ENCODE data around the gene FAM184B. TPM values are rescaled to one million over a fixed set of nuclear protein-coding genes. Genes with fewer than 3 reads are reported as not detected.

FAM184B gene
- total and polyA plus RNA-seq, 2 of the 4 experiments (the other 2 are of a cell fraction), result 0.07 to 0.18 TPM

- in situ Hi-C loops (cut with MboI; ENCODE audit: low sequenced_read_pairs) (no loop called here), dilution Hi-C loops (cut with HindIII; ENCODE audit: low sequenced_read_pairs, unreplicated experiment) (no loop called here), intact Hi-C loops (cut with micrococcal nuclease) (no loop called here)
- no peak overlapping the region for H2AK9ac ChIP-seq (replicated peaks; ENCODE audit: low read depth, low read length, poor library complexity)
- ATAC-seq (ENCODE audit: low read depth) (no peak), DNase-seq (no peak)
- TF ChIP-seq BHLHE40 (IDR thresholded peaks at IDR 0.05; ENCODE audit: low read depth, low read length) (no peak), MXI1 (IDR thresholded peaks at IDR 0.05; ENCODE audit: borderline replicate concordance, low read depth, low read length) (no peak), POLR2A (IDR thresholded peaks at IDR 0.05; ENCODE audit: low read depth, low read length) (no peak), RAD21 (IDR thresholded peaks at IDR 0.05; ENCODE audit: low read length) (no peak), CEBPB (IDR thresholded peaks at IDR 0.05; ENCODE audit: low read depth, low read length) (no peak), RCOR1 (IDR thresholded peaks at IDR 0.05; ENCODE audit: insufficient replicate concordance, low read length) (no peak), CHD1 (IDR thresholded peaks at IDR 0.05; ENCODE audit: low read depth, low read length) (no peak), FOS (IDR thresholded peaks at IDR 0.05; ENCODE audit: low read depth, low read length) (no peak), RFX5 (IDR thresholded peaks at IDR 0.05; ENCODE audit: low read depth, low read length) (no peak), CTCF (conservative IDR thresholded peaks at IDR 0.05; ENCODE audit: low read depth, low read length) (no peak), SMC3 (IDR thresholded peaks at IDR 0.05; ENCODE audit: low read depth, low read length) (no peak), USF2 (IDR thresholded peaks at IDR 0.05; ENCODE audit: low read depth, low read length) (no peak), NFE2L2 (IDR thresholded peaks at IDR 0.05; ENCODE audit: low read depth, low read length) (no peak)
- no peak overlapping the region for H3K4me3 ChIP-seq (ENCODE audit: insufficient read depth, low read depth, low read length)
- H2AFZ ChIP-seq (replicated peaks; ENCODE audit: low read length, poor library complexity), result no peak overlapping the region
- no peak overlapping the region for H2BK15ac ChIP-seq (ENCODE audit: low read depth, low read length)
- H2BK5ac ChIP-seq (ENCODE audit: low read depth, low read length, poor library complexity, severe bottlenecking), result no peak overlapping the region
- H4K8ac ChIP-seq (ENCODE audit: low read depth in 2 of 2, low read length in 2 of 2), result no peak overlapping the region
- H3K18ac ChIP-seq (ENCODE audit: low read depth, low read length), result no peak overlapping the region
- H2BK120ac ChIP-seq (ENCODE audit: low read depth, low read length), result no peak overlapping the region
- H3K14ac ChIP-seq (replicated peaks; ENCODE audit: low read depth, low read length), result no peak overlapping the region
- no peak overlapping the region for H2AK5ac ChIP-seq (ENCODE audit: low read depth, low read length)
- no peak overlapping the region for H3K23ac ChIP-seq (ENCODE audit: low read depth, low read length)
- WGBS, 2 experiments (ENCODE audit: extremely low coverage in 2 of 2, insufficient read length in 1 of 2), result no CpG with 5 or more reads among the region's 4 CpGs
- no peak overlapping the region for H4K5ac ChIP-seq (ENCODE audit: low read depth, low read length)
- H3K4me1 ChIP-seq (ENCODE audit: control insufficient read depth, insufficient read depth, low read length), result no peaks in the 10 kb centered on the region
- no peak overlapping the region for H3K56ac ChIP-seq (ENCODE audit: extremely low read depth, insufficient read depth, low read length)
- no peaks in the 10 kb centered on the region; the same call in 1 of the 2 replicates for H4K20me1 ChIP-seq (ENCODE audit: insufficient read depth, low read length)
- H3K9me3 ChIP-seq (ENCODE audit: control insufficient read depth, insufficient read depth, low read length), result no peaks in the 10 kb centered on the region
- no peak overlapping the region for H3K9ac ChIP-seq (ENCODE audit: low read depth, low read length)
- no peak overlapping the region for H4K91ac ChIP-seq (ENCODE audit: insufficient read depth, low read depth, low read length)
- no peaks in the 10 kb centered on the region for H3K27me3 ChIP-seq (ENCODE audit: control insufficient read depth, insufficient read depth, low read length)
- BruUV-seq (replicated peaks), result no TSS peak
- no peak overlapping the region for H3K27ac ChIP-seq (ENCODE audit: insufficient read depth, low read length)
- no peak overlapping the region for H3K4me2 ChIP-seq (ENCODE audit: low read depth, low read length)
- no peaks in the 10 kb centered on the region for H3K79me1 ChIP-seq (ENCODE audit: low read depth in 1 of 2, low read length in 2 of 2)
- H3K36me3 ChIP-seq (ENCODE audit: control insufficient read depth, insufficient read depth, low read length), result no peaks in the 10 kb centered on the region
- POLR2A ChIA-PET (ENCODE audit: unreplicated experiment), result no interaction called here
- H3K4ac ChIP-seq (ENCODE audit: low read depth, low read length), result no peak overlapping the region
- H2BK20ac ChIP-seq (ENCODE audit: low read depth, low read length), result no peak overlapping the region
- H3K9me1 ChIP-seq (ENCODE audit: insufficient read depth, low read length), result no peaks in the 10 kb centered on the region
- CTCF ChIA-PET, result no interaction called here
These were observed 40.7 kb downstream of the FAM184B start for GRCh38 chr4:17740702-17741101.
